ENCODE results near the gene SNX33.
A peak's percentile ranks its signal among the peaks of the same experiment; 100 is the strongest.
"Not testable (repeated sequence)": the region's sequence is repeated elsewhere in the genome, so short reads cannot be mapped to it uniquely, and the experiment has no call there.

SNX33 gene

DNA sequence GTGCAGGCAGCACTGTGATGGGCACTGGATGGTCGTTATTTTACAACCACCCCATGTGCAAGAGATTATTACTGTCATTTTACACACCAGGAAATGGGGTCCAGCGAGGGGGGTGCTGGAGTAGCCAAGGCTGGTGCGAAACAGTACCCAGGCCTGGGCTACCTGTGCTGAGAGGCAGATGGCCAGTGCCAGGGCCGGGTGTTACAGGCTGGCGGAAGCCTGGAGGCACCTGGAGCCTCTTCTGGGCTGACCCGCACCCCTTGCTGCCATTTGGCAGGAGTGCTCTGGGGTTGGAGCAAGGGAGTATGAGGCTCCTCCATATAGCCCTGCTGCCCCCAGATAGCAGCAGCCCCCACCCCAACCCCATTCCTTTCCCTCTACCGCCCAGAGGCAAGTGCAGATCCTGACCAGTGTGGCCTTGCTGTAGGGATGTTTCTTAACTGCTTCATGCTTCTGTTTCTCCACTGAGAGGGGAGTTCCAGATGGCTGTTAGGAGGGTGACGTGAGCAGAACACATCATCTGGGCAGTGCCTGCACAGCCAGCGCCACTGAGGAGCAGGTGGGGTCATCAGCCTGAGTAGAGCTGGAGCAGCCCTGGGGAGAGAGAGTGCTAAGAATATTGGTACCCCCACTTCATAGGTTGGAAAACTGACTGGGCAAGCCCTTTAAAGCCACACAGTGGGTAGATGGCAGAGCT, 15.3 kb downstream of the SNX33 start:
- peak; percentile 61 to 87 for DNase-seq

DNA sequence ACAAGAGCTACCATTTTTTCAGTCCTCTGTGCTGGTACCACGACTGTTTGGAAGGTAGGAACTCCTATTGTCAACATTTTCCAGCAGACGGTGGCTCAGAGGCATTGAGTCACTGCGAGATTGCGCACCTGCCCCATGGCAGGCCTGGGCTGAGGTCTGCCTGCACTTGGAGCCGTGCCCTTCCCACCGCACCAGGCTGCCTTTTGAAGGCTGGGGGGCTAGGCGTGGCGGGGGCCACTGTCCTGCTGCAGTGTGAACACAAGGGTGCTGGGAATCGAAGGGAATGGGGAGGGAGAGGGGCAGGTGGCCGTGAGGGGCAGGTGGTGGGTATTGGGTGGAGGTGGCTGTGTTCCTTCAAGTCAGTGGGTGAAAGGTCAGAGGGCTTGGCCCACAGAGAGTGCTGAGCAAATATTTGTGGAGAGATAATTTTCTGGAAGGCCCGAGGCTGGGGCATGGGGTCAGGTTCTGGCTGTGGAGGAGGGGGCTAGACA, 16.3 kb downstream of the SNX33 start:
- DNase-seq: no peak

DNA sequence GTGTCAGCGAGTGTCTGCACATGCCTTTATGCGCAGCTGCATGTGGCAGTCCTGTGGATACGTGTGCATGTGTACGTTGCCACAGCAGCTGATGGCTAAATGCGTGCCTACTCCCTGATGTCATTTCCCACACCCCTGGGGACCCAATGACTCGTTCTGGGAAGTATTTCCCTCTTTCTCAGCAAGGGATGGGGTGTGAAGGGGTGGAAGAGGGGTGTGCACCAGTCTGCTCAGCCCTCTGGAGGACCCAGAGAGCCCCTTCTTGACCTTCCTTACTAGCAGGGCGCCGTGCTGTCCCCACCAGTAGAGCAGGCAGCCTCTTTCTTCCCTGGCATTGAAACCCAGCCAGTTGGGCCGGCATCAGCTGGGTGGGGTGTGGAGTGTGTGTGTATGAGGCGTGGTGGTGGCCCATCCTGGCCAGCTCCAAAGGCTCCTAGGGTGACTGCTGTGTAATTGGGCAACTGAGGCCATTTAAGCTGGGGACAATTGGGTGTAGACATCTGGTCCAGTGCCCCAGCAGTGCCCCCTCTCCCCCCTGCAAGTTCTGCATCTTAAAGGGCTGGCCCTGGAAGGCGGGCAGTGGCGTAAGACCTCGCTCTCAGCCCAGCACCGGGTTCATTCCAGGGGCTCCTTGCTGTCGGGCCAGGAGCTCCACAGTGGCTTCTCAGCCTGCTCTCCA, 19.2 kb downstream of the SNX33 start:
- no peak for DNase-seq

DNA sequence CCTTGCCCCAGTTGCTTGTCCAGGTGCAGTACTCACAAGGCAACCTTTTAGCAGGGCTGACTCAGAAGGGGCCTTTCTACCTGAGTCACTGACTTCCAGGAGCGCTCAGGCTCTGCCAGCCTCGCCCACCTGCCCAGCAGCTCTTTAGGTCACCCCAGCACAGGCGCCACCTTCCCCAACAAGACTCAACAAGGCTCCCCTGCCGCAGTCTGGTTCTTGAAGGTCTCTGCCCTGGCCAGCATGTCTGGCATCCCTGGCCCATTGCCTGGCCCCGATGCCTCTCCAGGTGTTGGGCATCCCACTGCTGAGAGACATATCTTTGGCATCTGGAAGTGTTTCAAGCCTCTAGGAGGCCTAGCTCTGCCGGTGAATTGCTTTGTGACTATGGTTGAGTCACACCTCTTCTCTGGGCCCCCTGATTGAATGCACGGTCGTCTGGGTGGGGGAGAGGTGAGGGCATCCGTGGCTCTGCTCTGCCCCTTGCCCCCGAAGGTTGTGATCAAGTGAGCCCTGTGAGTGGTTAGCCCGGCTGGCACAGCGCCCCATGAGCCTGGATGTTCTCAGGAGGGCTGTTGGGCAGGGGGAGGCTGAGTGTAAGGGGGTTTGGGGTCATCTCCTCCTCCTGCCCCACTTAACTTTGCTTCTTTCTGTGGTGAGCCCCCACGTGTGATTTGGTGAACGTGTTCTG, 21.6 kb downstream of the SNX33 start:
- DNase-seq: no peak

DNA sequence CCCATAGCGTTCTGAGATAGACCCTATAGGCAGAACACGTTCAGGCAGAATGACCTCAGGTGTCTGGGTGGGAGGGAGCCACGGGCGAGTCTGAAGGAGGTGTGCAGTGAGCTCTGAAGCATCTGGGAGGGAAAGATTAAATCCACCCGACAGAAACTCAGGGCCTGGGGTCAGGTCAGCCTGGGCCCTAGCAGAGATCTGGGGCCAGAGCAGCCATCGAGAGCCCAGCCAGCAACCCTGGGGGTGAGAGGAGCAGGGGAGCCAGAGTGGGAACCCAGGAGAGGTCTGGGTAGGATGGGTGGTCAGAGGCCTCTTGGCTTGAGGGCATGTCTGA, 22.1 kb downstream of the SNX33 start:
- no peak for DNase-seq

DNA sequence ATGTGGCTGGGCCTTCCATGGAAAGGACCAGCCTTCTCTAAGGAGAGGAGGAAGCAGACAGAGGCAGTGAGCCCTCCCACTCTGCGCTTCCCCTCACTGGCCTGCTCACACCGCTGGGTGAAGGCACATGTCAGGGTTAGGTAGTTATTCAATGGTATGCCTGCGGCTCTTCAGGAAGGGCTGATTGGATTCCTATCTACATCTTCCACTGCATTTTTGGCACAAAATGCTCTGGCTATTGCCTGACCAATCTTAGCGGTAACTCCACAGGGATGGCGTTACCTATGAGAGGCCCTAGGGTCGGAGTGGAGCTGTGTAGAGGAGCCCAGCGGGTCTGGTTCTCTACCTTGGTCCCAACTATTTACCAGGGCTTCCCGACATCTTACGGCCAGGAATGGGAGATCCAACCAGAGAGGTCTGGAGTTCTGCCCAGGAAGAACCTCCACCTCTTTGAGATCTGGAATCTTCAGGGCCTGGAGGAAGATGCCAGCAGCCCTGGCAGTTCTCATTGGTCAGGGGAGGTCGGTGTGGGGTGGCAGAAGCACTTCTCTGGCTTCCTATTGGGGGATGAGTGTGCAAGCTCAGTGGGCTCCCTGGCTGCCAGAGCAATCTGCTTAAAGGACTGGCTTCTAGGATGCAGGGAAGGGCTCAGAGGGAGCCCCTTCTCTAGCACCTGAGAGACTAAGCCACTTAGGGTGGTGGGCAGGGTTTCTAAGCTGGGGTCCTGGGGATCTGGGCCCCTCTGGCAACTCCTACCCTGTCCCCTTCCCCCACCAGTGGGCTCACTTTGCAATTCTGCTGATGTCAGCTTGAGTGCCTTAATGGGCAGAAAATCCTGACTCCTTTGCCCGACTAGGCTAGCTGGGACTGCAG, 24.3 kb downstream of the SNX33 start:
- no peak for DNase-seq

DNA sequence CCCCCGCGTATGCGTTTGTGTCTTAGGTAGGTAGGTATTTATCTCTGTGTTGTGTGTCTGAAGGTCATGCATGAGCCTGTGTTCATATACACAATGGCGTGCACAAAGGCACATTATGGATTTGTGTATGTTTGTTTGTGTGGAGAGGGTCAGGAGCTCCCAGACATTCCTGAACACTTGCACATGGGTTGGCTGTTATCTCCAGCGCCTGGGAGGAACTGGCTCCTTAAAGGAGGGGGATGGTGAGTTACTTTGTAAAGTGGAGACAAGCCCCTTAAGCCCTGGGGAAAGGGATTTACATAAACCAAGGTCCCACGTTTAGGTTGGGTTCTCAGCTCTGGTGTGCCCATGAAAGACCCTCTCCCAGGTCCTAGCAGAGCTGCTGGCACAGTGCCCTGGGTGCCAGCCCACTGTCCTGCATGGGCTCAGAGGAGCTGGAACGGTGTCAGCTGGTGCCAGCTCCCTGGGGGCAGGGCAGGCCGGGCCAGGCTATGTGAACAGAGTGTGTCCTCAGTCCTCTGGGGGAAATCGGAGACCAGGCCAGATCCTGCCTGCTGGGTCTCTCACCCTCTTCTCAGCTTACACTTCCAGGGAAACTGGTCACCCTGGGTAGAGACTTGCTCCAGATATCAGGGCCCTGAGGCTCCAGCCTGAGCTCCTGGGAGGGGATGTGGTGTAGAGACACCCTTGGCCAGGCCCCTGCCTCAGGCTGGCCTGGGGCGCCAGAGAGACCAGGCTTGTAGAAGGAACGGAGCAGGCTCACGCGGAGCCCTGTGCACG, 25.1 kb downstream of the SNX33 start:
- peak in 1 of 2 experiments; percentile 46 for DNase-seq

DNA sequence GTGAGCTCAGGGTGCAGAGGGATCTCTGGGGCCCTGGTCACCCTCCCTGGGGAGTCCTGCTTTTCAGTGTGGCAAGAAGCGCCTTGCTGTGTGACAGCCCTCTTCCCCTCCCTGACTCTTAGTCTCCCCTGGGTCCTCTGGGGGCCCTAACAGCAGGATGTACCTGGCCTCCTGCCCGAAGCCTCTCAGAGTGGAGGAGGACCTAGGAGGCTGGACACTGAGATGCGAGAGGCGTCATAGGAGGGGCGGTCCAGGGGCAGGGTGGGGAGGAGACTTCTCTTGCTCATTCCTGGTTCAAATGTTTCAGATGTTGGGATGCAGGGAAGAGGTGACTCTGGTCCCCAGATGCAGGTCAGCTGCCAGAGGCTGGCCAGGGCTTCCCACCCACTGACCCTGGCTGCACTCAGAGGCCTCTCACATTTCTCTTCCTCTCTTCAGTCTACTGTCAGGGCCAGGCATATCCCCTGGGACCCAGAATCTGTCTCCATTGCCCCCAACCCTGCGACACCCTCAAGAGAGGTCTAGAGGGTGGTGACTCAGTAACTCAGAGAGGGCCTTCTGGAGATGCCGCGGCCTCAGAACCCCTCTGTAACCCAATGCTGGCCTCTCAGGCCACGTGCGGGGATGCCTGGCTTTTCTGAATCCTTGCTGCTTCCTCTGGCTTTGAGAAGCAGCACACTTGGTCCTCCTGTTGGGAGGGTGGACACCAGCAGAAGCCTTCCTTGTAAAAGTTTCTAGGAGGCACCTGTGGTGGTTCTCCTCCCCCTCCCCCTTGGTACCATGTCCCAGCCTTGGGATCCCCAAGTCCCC, 25.9 kb downstream of the SNX33 start:
- DNase-seq: no peak

DNA sequence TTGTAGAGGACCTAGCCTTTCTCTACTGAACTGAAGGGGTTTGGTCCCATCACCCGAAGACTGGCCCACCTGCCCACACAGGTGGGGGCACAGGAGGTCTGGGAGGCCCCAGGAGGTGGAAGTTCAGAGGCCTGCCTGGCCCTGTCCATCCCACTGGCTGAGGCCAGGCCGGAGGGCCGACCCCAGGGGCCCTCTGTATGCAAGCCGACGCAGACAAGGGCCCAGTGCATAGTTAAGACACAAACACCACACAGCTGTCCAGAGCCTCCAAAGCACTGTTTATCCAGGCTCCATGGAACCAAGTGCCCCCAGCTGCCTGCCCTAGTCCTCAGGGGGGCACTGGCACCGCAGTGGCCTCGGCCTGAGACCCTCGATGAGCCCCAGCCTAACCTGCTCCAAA, 26.7 kb downstream of the SNX33 start:
- no peak for DNase-seq

DNA sequence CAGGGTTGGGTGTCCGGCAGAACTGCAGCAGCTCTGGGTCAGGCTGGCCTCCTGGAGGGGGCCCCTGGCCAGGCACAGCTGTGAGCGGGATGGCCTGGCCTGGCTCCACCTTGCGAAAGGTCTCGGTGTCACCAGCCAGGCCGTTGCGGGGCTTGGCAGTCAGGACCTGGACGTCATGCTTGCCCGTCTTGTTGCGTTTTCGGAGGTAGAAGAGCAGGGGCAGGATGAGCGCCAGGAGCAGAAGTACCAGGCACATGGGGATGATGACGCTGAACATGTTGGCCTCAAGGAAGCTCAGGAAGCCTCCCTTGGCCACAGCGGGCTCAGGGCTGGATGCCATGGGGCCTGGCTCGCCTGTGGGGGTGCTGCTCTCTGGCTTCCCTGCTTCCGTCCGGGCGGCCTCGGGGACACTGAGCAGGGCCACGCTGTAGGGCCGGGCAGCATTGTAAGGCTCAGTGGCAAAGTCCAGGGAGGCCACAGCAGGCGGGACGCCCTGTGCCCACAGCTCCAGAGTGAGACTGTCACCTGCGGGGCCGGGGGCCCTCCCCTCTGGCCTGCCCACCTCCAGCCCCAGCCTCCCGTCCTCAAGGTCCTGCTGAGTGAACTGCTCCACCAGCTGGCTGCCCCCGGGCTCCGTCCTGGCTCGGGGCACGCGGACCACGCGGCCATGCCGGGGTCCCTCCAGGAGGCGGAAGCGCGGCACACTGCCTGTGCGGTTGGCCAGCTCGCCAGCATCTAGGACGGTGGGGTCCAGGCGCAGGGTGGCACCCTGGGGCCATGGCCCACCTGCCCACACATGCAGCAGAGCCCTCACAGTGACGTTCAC, 28.1 kb downstream of the SNX33 start:
- DNase-seq: no peak

DNA sequence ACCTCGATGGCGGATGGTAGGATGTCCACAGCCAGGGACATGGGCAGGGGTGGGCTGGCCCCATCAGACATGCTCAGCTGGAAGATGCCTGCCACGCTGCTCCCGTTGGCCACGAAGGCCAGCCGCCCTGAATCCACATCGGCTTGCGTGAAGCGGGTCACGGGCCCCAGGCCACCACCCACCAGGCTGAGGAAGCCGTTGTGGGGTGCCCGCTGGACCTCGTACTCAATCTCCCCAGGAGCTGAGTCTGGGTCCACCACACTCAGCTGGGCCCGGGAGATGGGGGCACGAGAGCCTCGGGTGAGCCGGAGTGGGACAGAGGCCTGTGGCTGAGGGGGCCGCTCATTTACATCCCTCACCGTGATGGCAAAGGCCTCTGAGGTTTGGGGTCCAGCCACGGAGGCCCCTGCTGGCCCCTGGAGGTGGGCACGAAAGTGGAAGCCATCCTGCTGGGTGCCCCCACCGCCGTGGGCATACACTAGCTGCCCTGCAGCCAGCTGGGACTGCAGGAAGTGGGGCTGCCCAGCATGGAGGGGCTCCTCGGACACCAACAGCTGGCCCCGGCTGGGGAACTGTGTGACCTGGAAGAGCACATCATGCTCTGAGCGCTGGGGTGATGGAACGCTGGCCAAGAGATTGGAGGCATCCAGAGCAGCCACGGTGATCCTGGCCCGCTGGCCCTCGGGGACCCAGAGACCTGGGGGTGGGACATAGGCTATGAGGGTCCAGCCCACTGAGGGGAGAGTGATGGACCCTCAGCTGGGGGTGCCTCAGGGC, 29.2 kb downstream of the SNX33 start:
- no peak for DNase-seq

DNA sequence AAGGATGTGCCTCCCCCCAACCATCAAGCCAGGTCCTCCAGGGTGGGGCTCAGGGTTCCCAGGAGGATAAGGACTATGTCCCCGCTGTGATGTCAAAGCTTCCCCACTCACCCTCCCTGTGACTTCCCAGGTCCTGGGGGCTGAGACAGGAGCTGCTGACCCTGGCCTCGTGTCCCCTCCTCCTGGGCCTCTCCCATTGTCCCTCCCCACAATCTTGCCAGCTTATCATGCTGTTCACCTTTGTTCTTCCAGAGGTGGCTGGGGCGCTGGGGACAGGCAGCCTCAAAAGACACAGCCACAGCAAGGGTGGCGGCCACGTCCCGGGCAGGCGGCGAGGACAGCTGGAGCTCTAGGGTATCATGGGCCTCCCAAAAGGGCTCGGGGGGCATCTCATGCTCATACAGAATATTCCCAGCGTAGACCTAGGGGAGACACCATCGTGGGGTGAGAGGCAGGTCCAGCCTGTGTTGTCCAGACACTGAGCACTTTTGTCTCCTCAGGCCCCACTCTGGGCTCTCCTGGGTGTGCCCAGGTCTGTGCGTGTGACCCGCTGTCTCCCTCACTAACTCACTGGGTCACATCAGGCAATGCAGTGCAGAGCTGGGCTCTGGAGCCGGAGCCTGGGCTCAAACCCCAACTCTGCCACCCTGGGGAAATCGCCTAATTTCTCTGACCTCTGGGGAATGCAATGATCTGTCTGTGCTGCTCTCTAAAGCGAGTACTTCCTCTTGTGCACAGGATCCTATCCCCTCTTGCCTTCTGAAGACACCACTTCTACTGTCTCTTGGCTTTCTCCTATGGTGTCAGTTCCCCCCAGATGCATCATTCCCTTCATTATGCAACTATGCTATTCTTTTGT, 30.0 kb downstream of the SNX33 start:
- DNase-seq: no peak

DNA sequence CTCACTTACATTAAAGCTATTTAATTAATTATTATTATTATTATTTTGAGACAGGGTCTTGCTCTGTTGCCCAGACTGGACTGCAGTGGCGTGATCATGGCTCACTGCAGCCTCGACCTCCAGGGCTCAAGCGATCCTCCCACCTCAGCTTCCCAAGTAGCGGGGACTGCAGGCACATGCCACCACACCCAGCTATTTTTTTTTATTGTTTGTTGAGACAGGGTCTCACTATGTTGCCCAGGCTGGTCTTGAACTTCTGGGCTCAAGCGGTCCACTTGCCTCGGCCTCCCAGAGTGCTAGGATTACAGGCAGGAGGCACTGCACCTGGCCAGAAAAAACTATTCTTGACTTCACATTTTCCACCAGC, 30.6 kb downstream of the SNX33 start:
- DNase-seq: not testable (repeated sequence)

DNA sequence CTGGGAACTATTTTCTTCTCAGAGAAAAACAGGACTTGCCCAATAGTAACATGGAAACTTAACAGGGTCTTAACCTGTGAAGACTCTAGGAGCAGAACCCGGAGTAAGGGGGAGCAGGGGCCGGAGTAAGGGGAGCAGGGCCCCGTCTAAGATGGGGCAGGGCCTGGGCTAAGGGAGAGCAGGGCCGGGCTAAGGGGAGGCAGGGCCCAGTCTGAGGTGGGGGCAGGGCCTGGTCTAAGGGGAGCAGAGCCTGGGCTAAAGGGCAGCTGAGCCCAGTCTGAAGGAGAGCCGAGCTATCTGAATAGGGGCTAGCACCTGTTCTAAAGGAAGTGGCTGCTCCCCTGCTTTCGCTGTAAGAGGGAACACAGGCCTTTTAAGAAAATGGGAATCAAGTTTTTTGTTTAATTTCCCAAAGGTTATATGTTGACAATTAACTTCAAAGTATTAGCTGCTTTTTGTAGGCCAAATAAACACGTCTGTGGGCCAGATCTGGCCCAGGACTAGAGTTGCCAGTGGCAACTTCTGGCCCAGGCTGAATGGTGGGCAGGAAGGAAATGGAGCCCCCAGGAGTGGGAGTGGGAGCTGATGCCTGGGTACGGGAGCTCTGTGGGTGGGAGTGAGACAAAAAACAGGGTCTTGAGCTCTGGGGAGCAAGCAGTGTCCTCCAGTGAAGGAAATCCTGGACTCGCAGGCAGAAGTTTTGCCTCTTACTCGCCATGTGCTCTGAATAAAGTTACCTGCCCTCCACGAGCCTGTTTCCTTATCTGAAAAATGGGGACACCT, 32.5 kb downstream of the SNX33 start:
- no peak for DNase-seq

DNA sequence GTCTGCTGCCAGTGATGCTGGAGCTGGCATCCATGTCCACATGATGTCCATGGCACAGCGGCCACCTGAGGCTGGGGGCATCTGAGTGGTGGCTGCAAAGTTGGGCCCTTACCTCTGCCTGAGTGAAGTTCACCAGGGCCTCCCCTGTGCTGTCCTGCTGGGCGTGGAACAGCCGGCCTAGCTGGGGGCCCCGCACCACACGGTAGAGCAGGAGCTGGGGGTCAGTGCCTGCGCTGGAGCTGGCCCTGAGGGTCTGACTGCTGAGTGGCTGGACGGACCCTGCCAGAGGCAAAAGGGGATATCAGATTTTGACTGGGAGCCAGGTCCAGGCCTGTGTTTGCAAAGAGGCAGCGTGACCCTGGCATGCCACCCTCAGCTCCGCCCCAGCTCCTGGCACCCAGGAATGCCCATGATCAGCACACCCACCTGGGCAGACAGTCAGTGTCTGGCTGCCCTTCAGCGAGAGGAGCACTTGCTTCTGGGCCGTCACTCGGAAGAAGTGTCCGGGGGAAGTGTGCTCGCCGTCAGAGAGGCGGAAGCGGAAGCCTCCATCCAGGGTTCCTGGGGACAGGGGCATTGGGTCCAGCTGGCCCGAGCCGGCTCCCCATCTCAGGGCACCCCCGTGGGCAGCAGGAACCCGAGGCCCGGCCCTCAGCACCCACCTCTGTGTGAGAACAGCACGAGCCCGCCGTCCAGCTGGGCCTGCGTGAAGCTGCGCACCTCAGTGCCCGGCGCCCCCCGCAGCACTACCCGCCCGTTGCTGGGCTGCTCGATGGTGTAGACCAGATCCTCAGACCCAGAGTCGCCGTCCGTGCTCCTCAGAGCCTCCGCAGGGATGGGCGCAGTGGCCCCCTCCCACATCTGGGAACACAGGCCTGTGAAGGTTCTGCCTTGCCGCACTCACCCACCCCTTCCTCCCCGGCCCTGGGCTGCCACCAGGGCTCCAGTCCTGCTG, 34.7 kb downstream of the SNX33 start:
- DNase-seq: no peak

DNA sequence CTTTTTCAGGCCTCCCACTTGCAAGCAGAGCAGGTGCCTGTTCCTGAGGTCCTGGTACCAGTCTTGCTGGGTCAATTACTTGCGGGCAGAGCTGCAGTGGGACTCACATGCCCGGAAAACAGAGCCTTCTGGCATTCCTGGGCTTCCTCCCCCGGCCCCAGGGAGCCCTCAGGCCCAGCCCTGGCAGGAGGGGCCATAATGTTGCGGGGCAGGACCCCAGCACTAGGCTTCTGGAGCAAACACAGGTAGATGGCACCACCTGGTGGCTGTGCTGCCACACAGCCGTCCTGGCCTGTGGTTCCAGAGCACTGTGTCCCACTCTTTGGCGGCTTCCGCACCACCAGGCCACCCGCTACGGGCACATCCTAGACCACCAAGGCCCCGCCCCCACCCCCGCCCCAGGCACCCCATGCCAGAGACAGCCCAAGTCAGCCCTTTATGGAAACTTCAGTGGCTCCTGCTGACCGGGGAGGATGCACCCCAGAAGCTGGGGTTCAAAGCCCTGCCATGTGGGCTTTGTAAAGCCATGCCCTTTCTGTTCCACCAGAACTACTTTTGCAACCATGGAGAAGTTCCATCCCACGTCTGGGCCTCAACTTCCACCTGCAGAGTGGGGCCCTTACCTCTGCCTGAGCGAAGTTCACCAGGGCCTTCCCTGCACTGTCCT, 36.1 kb downstream of the SNX33 start:
- DNase-seq: peak; percentile 41 to 81

Data from NCI-H524 (cell line).